HCT116 (cell line): Measurements from ENCODE around the gene KLHL2.
"Not testable (repeated sequence)": the region's sequence is repeated elsewhere in the genome, so short reads cannot be mapped to it uniquely, and the experiment has no call there.

ENCODE experiments used
- CEBPB ChIP-seq: IDR thresholded peaks from 2 replicates; pipeline ENCODE4 v1.6.1; 2012; ENCODE audit warnings: low read depth
- ELF1 ChIP-seq: IDR thresholded peaks from 2 replicates; pipeline ENCODE4 v1.6.1; 2012; ENCODE audit warnings: low read depth, borderline replicate concordance
- EZH2 ChIP-seq: fragments of 200-600 bp; sonication (generic); IDR thresholded peaks from 2 replicates; pipeline ENCODE4 v1.6.1; 2017; ENCODE audit warnings: antibody characterized with exemption, mixed run types
- EZH2phosphoT487 ChIP-seq: fragments of 200-600 bp; IDR thresholded peaks from 2 replicates; pipeline ENCODE4 v1.6.1; 2018; ENCODE audit warnings: antibody characterized with exemption, borderline replicate concordance
- FOSL1 ChIP-seq: IDR thresholded peaks from 2 replicates; pipeline ENCODE4 v1.6.1; 2012; ENCODE audit warnings: low read depth
- POLR2A ChIP-seq: IDR thresholded peaks from 2 replicates; pipeline ENCODE4 v1.7.0; 2011; ENCODE audit warnings: borderline replicate concordance; ENCODE audit not compliant: insufficient read depth, insufficient read length; ENCODE audit errors: extremely low read depth
- POLR2AphosphoS5 ChIP-seq: IDR thresholded peaks from 2 replicates; pipeline ENCODE4 v1.6.1; 2011; ENCODE audit warnings: mild to moderate bottlenecking, low read depth, low read length, moderate library complexity
- SIN3A ChIP-seq: IDR thresholded peaks from 2 replicates; pipeline ENCODE4 v1.6.1; 2012; ENCODE audit warnings: low read depth
- TCF7L2 ChIP-seq: IDR thresholded peaks from 2 replicates; pipeline ENCODE4 v1.7.0; 2011; ENCODE audit warnings: borderline replicate concordance, inconsistent platforms; ENCODE audit not compliant: insufficient read depth, insufficient read length; ENCODE audit errors: extremely low read depth
- ZNF274 ChIP-seq: fragments of 200-500 bp; sonication (Bioruptor generic); IDR thresholded peaks from 2 replicates; pipeline ENCODE4 v1.6.1; 2014; ENCODE audit warnings: mild to moderate bottlenecking, low read depth, low read length, inconsistent platforms
- TF ChIP-seq, protein P1 (sequence below), 3 experiments: fragments of 200-600 bp in 1 of 3; sonication (generic) in 1 of 3; IDR thresholded peaks in 2 of 3; conservative IDR thresholded peaks in 1 of 3; 2 replicates each; pipeline ENCODE4 v1.5.1; 2012 to 2017; ENCODE audit warnings: low read depth in 2 of 3, low read length in 2 of 3, antibody characterized with exemption in 1 of 3, borderline replicate concordance in 1 of 3, control low read depth in 1 of 3, mild to moderate bottlenecking in 1 of 3, mixed read lengths in 1 of 3, mixed run types in 1 of 3, moderate library complexity in 1 of 3; ENCODE audit not compliant: insufficient read depth in 1 of 3

DNA sequence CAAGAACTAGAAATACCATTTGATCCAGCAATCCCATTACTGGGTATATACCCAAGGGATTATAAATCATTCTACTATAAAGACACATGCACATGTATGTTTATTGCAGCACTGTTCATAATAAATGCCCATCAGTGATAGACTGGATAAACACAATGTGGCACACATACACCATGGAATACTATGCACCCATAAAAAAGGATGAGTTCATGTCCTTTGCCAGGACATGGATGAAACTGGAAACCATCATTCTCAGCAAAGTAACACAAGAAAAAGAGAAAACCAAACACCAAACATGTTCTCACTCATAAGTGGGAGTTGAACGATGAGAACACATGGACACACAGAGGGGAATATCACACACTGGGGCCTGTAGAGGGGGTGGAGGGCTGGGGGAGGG, 40.5 kb upstream of the KLHL2 start:
- TF ChIP-seq, protein P1, sequence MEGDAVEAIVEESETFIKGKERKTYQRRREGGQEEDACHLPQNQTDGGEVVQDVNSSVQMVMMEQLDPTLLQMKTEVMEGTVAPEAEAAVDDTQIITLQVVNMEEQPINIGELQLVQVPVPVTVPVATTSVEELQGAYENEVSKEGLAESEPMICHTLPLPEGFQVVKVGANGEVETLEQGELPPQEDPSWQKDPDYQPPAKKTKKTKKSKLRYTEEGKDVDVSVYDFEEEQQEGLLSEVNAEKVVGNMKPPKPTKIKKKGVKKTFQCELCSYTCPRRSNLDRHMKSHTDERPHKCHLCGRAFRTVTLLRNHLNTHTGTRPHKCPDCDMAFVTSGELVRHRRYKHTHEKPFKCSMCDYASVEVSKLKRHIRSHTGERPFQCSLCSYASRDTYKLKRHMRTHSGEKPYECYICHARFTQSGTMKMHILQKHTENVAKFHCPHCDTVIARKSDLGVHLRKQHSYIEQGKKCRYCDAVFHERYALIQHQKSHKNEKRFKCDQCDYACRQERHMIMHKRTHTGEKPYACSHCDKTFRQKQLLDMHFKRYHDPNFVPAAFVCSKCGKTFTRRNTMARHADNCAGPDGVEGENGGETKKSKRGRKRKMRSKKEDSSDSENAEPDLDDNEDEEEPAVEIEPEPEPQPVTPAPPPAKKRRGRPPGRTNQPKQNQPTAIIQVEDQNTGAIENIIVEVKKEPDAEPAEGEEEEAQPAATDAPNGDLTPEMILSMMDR (IDR thresholded peaks at IDR 0.05 in 2 of 3, conservative IDR thresholded peaks at IDR 0.05 in 1 of 3; ENCODE audit: borderline replicate concordance in 1 of 3, insufficient read depth in 1 of 3, low read depth in 2 of 3, low read length in 2 of 3): not testable (repeated sequence)
- TF ChIP-seq FOSL1, ELF1, POLR2AphosphoS5, EZH2, EZH2phosphoT487, ZNF274, SIN3A, POLR2A, TCF7L2, CEBPB: not testable (repeated sequence)
